Testis (tissue), 3 donors: Measurements from ENCODE around the gene PRR5L. TPM values are rescaled to one million over a fixed set of nuclear protein-coding genes. Genes with fewer than 3 reads are reported as not detected.

Experiments
- DNase-seq: peaks from one replicate; pipeline ENCODE4 v3.0.0-alpha.2; 2019
- H3K27ac ChIP-seq, 2 donors: fragments of 200-600 bp; sonication (generic); one replicate each; pipeline ENCODE4 v1.5.1; 2019
- H3K27me3 ChIP-seq: fragments of 200-600 bp; sonication (generic); one replicate; pipeline ENCODE4 v1.5.1; 2019
- H3K36me3 ChIP-seq: fragments of 200-600 bp; sonication (generic); one replicate; pipeline ENCODE4 v1.5.1; 2017; ENCODE audit warnings: low read depth; ENCODE audit errors: missing control alignments
- H3K4me1 ChIP-seq: fragments of 200-600 bp; sonication (generic); one replicate; pipeline ENCODE4 v1.5.1; 2019
- H3K4me3 ChIP-seq, 2 donors: fragments of 200-600 bp; sonication (generic); one replicate each; pipeline ENCODE4 v1.5.1; 2017 to 2019
- H3K9me3 ChIP-seq: fragments of 200-600 bp; sonication (generic); one replicate; pipeline ENCODE4 v1.5.1; 2017
- POLR2A ChIP-seq: fragments of 450-650 bp; IDR thresholded peaks from one replicate; pipeline ENCODE4 v1.6.1; 2017; ENCODE audit warnings: antibody characterized with exemption, mild to moderate bottlenecking, moderate library complexity
- WGBS, 2 donors: methylation state at CpG; one replicate each; pipeline ENCODE4 v1.1.5; 2018; 5-methylcytosine and 5-hydroxymethylcytosine counted together
- intact Hi-C: fragments of 100-400 bp; cut with DNase I; formaldehyde crosslinking; loops from one replicate; pipeline ENCODE4 v1.15.1; 2023; ENCODE audit warnings: low total_unique reads
- polyA plus RNA-seq: library from polyadenylated mRNA; stranded (reverse); fragments of 350-450 nt; fragmentation: Illumina TruSeq; extraction: RNeasy Lipid Tissue Mini Kit (QIAGEN cat#74804); gene quantifications from one replicate; pipeline ENCODE4 v1.2.3, GENCODE V29; 2014; ENCODE audit warnings: low read depth, low replicate concordance; ENCODE audit not compliant: insufficient read depth
- total RNA-seq, 2 donors: library from RNA; depleted of rRNA; stranded (reverse); fragments of >200 nt; gene quantifications; one replicate each; pipeline ENCODE4 v1.2.3, GENCODE V29; 2016
- TF ChIP-seq, protein P1 (sequence below), 3 experiments: fragments of 450-650 bp in 2 of 3; fragments of 200-600 bp in 1 of 3; sonication (generic) in 1 of 3; IDR thresholded peaks; one replicate each; pipeline ENCODE4 v1.5.1; 2016 to 2019; ENCODE audit warnings: antibody characterized with exemption in 3 of 3, mild to moderate bottlenecking in 2 of 3, moderate library complexity in 1 of 3

The PRR5L gene
- total and polyA plus RNA-seq, 3 donors from 2014 or later: 8.1 to 15.4 (median 14.7) TPM

DNA sequence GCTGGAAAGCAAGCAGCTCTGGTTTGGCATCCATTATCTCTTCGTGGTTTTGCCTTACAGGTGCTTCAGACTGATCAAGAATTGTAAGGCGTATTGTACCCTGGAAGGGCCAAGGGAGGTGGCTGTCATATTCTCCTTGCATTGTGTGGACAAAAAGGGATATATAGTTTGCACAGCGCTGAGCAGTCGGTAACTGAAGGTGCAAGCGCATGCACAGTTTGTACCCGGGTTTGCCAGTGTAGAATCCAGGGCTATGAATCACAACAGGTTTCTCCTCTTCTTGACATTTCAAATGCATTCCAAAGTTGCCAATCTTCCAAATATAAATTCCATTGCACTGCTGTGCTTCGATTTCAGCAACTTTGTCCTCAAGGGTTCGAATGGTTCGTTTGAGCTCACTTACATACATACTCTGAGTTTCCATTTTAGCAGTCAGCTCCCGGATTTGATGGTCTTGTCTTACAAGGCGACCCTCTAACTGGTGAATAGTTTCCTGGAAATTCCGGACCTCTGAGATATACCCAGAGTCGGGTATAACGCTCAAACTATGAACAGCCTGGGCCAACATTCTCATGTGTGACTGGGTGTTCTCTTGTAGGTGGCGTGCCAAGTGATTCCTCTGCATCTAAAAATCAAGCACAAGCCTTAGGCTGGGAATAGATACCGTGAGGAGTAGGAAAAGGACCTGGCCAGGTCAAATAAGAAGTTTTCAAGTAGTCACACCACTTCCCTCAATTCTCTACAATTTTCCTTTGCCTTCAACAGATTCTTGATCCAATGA, 194.1 kb downstream of the PRR5L start:
- peaks cover 2% of the 10 kb centered on the region for H3K4me1 ChIP-seq
- H3K36me3 ChIP-seq: no peaks in the 10 kb centered on the region
- 89 to 94% methylated on average over 16 of the region's 16 CpGs for WGBS, 2 donors
- TF ChIP-seq, protein P1, sequence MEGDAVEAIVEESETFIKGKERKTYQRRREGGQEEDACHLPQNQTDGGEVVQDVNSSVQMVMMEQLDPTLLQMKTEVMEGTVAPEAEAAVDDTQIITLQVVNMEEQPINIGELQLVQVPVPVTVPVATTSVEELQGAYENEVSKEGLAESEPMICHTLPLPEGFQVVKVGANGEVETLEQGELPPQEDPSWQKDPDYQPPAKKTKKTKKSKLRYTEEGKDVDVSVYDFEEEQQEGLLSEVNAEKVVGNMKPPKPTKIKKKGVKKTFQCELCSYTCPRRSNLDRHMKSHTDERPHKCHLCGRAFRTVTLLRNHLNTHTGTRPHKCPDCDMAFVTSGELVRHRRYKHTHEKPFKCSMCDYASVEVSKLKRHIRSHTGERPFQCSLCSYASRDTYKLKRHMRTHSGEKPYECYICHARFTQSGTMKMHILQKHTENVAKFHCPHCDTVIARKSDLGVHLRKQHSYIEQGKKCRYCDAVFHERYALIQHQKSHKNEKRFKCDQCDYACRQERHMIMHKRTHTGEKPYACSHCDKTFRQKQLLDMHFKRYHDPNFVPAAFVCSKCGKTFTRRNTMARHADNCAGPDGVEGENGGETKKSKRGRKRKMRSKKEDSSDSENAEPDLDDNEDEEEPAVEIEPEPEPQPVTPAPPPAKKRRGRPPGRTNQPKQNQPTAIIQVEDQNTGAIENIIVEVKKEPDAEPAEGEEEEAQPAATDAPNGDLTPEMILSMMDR (IDR thresholded peaks at IDR 0.05): no peak
- TF ChIP-seq POLR2A: no peak
- no peaks in the 10 kb centered on the region for H3K9me3 ChIP-seq
- no peak overlapping the region for H3K27ac ChIP-seq
- intact Hi-C loops: no loop called here
- no peak for DNase-seq
- H3K27me3 ChIP-seq: no peaks in the 10 kb centered on the region
- H3K4me3 ChIP-seq: no peak overlapping the region

DNA sequence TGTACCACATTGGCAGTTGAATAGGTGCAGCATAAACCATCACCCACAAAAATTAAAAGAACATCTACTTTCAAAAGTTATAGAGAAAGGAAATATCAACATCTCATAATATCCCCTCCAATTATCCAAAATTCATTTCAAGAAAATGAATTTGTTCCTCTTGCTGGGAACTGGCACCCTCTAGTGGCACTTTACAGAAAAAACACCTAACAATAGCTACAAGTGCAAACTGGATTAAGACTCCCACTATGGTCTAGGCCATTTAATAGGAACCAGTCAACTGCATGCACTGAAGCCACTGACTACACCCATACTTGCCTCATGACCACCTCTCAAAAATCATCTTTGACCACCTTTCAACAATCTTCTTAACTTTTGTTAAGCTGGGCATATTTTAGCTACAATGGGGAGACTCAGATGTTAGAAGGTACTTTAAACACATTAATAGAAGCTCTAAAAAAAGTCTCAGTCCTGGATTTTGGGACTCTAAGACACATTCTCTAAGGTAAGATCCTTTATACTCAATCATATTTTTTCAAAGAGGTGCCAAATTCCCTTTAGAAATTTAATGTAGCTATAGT, 196.7 kb downstream of the PRR5L start:
- Histone ChIP-seq H3K4me1 (no peaks in the 10 kb centered on the region), H3K36me3 (no peaks in the 10 kb centered on the region), H3K9me3 (no peaks in the 10 kb centered on the region), H3K27ac (no peak overlapping the region), H3K27me3 (no peaks in the 10 kb centered on the region), H3K4me3 (no peak overlapping the region)
- intact Hi-C loops: no loop called here
- no peak for DNase-seq
- TF ChIP-seq POLR2A: no peak
- TF ChIP-seq, protein P1 (IDR thresholded peaks at IDR 0.05): peak; percentile 44 to 78 (median 58)

- Histone ChIP-seq H3K36me3 (no peaks in the 10 kb centered on the region), H3K27me3 (no peaks in the 10 kb centered on the region), H3K4me3 (no peak overlapping the region), H3K9me3 (no peaks in the 10 kb centered on the region), H3K27ac (no peak overlapping the region), H3K4me1 (no peaks in the 10 kb centered on the region)
- TF ChIP-seq, protein P1 (IDR thresholded peaks at IDR 0.05): no peak
- TF ChIP-seq POLR2A: no peak
- intact Hi-C loops: no loop called here
- no peak for DNase-seq
Measured at GRCh38 chr11:36493332-36493731, 197.2 kb downstream of the PRR5L start.

DNA sequence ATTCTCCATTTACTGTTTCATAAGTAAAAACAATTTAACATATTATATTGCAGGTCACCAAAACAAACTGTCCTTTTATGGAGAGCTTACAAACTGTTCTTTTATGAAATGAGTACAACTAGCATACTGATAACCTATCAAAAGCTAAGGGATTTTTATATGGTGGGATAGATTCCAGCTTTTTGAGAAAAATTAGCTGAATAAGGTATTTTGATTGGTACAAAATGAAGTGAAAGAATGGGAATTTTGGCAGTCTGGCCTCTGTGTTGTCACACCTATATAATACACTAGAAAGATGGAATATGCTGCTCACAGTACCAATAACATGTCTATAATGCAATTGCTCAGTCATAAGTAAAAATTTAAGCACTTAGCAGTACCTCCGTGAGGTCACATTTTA, 202.6 kb downstream of the PRR5L start:
- Histone ChIP-seq H3K9me3 (no peaks in the 10 kb centered on the region), H3K27me3 (no peaks in the 10 kb centered on the region), H3K4me3 (no peak overlapping the region), H3K4me1 (no peaks in the 10 kb centered on the region), H3K27ac (no peak overlapping the region), H3K36me3 (no peaks in the 10 kb centered on the region)
- intact Hi-C loops: no loop called here
- 68 to 72% methylated on average over 1 of the region's 1 CpG for WGBS, 2 donors
- TF ChIP-seq, protein P1 (IDR thresholded peaks at IDR 0.05): no peak
- no peak for TF ChIP-seq POLR2A
- DNase-seq: no peak

DNA sequence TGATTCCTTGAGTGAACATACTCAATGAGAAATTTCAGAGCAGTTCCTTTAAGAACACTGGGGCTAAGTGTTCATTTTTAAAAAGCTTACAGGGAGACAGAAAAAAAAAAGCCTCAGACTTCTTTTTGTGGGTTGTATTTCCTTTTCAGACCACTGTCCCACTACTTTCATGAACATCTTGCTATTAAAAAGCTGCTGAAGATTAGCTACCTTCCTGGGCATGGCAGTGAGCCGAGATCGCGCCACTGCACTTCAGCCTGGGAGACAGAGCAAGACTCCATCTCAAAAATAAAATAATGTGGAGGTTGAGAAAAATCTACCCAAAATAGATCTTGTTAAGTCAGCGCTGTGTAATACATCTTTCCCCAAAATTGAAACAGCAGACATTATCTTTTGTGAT, 203.2 kb downstream of the PRR5L start:
- Histone ChIP-seq H3K9me3 (no peaks in the 10 kb centered on the region), H3K36me3 (no peaks in the 10 kb centered on the region), H3K27me3 (no peaks in the 10 kb centered on the region), H3K4me3 (no peak overlapping the region), H3K4me1 (no peaks in the 10 kb centered on the region), H3K27ac (no peak overlapping the region)
- DNase-seq: no peak
- TF ChIP-seq POLR2A: no peak
- WGBS, 2 donors: 90 to 91% methylated on average over 4 of the region's 4 CpGs
- intact Hi-C loops: no loop called here
